HG03039 (cell line): ENCODE data around the gene CR1L.
"Not testable (repeated sequence)": the region's sequence is repeated elsewhere in the genome, so short reads cannot be mapped to it uniquely, and the experiment has no call there.

Source experiments
- ATAC-seq: cut with Tn5 transposase; IDR thresholded peaks from one replicate; pipeline ENCODE4 v1.9.1; 2021; ENCODE audit warnings: mild to moderate bottlenecking, moderate library complexity; ENCODE audit not compliant: unreplicated experiment

CR1L gene

GRCh38 chr1:207766569-207766968, 121.6 kb downstream of the CR1L start:
- ATAC-seq: no peak

- ATAC-seq: not testable (repeated sequence)
Observed at GRCh38 chr1:207770514-207770913, 125.6 kb downstream of the CR1L start.
